Measurements from ENCODE around the gene IL34. TPM values are rescaled to one million over a fixed set of nuclear protein-coding genes. Genes with fewer than 3 reads are reported as not detected.

Gene IL34
- total RNA-seq, 1 donor from 2014 or later = not detected

GRCh38 chr16:70699696-70700095, 53.3 kb downstream of the IL34 start:
- peak overlapping the region; percentile 50 for H3K27ac Mint-ChIP-seq
- H3K79me2 ChIP-seq (ENCODE audit: low read depth) = no peaks in the 10 kb centered on the region
- peaks cover 3% of the 10 kb centered on the region for H3K36me3 Mint-ChIP-seq
- H3K4me3 ChIP-seq = no peak overlapping the region
- peaks cover under 1% of the 10 kb centered on the region for H3F3A ChIP-seq (ENCODE audit: low read depth)
- no peak overlapping the region for H3K4me3 Mint-ChIP-seq
- no peak for DNase-seq (ENCODE audit: low spot score)
- TF ChIP-seq EZH2phosphoT487 (IDR thresholded peaks at IDR 0.05) (no peak), CTCF (IDR thresholded peaks at IDR 0.05) (no peak), EZH2 (IDR thresholded peaks at IDR 0.05) (no peak)
- peaks cover 40% of the 10 kb centered on the region for H3K4me1 Mint-ChIP-seq
- H3K27ac ChIP-seq = no peak overlapping the region
- no peak overlapping the region for H2AFZ ChIP-seq (replicated peaks)
- H3K4me1 ChIP-seq = peaks cover 14% of the 10 kb centered on the region
- H3K9me3 ChIP-seq (ENCODE audit: low read depth) = no peaks in the 10 kb centered on the region
- no peaks in the 10 kb centered on the region for H3K27me3 ChIP-seq
- no peaks in the 10 kb centered on the region for H3K36me3 ChIP-seq
- peaks cover 4% of the 10 kb centered on the region for H3K27me3 Mint-ChIP-seq (ENCODE audit: insufficient read depth, low read depth)
- H3K4me2 ChIP-seq = no peak overlapping the region
- H3K9ac ChIP-seq = no peak overlapping the region
- H4K20me1 ChIP-seq (ENCODE audit: low read depth) = peaks cover 22% of the 10 kb centered on the region
- H3K9me3 Mint-ChIP-seq = no peaks in the 10 kb centered on the region

GRCh38 chr16:70700101-70701020, 54.0 kb downstream of the IL34 start:
- H3K27me3 Mint-ChIP-seq (ENCODE audit: insufficient read depth, low read depth) = peaks cover 4% of the 10 kb centered on the region
- Histone ChIP-seq H3K4me3 (no peak overlapping the region), H4K20me1 (ENCODE audit: low read depth) (peaks cover 21% of the 10 kb centered on the region), H3K4me1 (peaks cover 7% of the 10 kb centered on the region), H3K27ac (no peak overlapping the region), H2AFZ (replicated peaks) (no peak overlapping the region), H3F3A (ENCODE audit: low read depth) (no peaks in the 10 kb centered on the region), H3K36me3 (no peaks in the 10 kb centered on the region), H3K27me3 (no peaks in the 10 kb centered on the region), H3K4me2 (no peak overlapping the region), H3K79me2 (ENCODE audit: low read depth) (no peaks in the 10 kb centered on the region), H3K9me3 (ENCODE audit: low read depth) (no peaks in the 10 kb centered on the region), H3K9ac (no peak overlapping the region)
- no peak for DNase-seq (ENCODE audit: low spot score)
- peak overlapping the region; percentile 50 for H3K27ac Mint-ChIP-seq
- TF ChIP-seq EZH2 (IDR thresholded peaks at IDR 0.05) (no peak), EZH2phosphoT487 (IDR thresholded peaks at IDR 0.05) (no peak), CTCF (IDR thresholded peaks at IDR 0.05) (no peak)
- H3K36me3 Mint-ChIP-seq = peaks cover 3% of the 10 kb centered on the region
- H3K9me3 Mint-ChIP-seq = no peaks in the 10 kb centered on the region
- H3K4me3 Mint-ChIP-seq = no peak overlapping the region
- H3K4me1 Mint-ChIP-seq = peaks cover 35% of the 10 kb centered on the region

- H3K27ac Mint-ChIP-seq = peak overlapping the region; percentile 87
- no peaks in the 10 kb centered on the region for H3K9me3 Mint-ChIP-seq
- Histone ChIP-seq H3K9ac (no peak overlapping the region), H3K4me3 (no peak overlapping the region), H3K27ac (no peak overlapping the region), H3K4me2 (no peak overlapping the region), H3K36me3 (no peaks in the 10 kb centered on the region), H3K4me1 (peaks cover under 1% of the 10 kb centered on the region), H4K20me1 (ENCODE audit: low read depth) (peaks cover 21% of the 10 kb centered on the region), H3K27me3 (no peaks in the 10 kb centered on the region), H3K9me3 (ENCODE audit: low read depth) (no peaks in the 10 kb centered on the region), H3K79me2 (ENCODE audit: low read depth) (no peaks in the 10 kb centered on the region), H2AFZ (replicated peaks) (no peak overlapping the region), H3F3A (ENCODE audit: low read depth) (no peaks in the 10 kb centered on the region)
- peaks cover 3% of the 10 kb centered on the region for H3K36me3 Mint-ChIP-seq
- no peak for DNase-seq (ENCODE audit: low spot score)
- H3K4me1 Mint-ChIP-seq = peaks cover 30% of the 10 kb centered on the region
- H3K27me3 Mint-ChIP-seq (ENCODE audit: insufficient read depth, low read depth) = peaks cover 4% of the 10 kb centered on the region
- no peak for TF ChIP-seq EZH2phosphoT487 (IDR thresholded peaks at IDR 0.05)
- TF ChIP-seq CTCF (IDR thresholded peaks at IDR 0.05) = no peak
- TF ChIP-seq EZH2 (IDR thresholded peaks at IDR 0.05) = no peak
- H3K4me3 Mint-ChIP-seq = no peak overlapping the region
Observed at GRCh38 chr16:70701036-70701435, 54.7 kb downstream of the IL34 start.

Data from neural progenitor cell (in vitro differentiated cells).